DND-41 (cell line): ENCODE measurements around the gene JCAD.

Source experiments
- EZH2 ChIP-seq: IDR thresholded peaks from 3 replicates; pipeline ENCODE4 v1.6.1; 2012; ENCODE audit warnings: borderline replicate concordance, low read depth, mild to moderate bottlenecking, moderate library complexity, low read length, inconsistent platforms; ENCODE audit not compliant: severe bottlenecking
- TF ChIP-seq, protein P1 (sequence below): IDR thresholded peaks from 2 replicates; pipeline ENCODE4 v1.5.1; 2012; ENCODE audit warnings: borderline replicate concordance, low read length, moderate library complexity, mild to moderate bottlenecking; ENCODE audit not compliant: poor library complexity, severe bottlenecking; ENCODE audit errors: extremely low read depth

- TF ChIP-seq, protein P1, sequence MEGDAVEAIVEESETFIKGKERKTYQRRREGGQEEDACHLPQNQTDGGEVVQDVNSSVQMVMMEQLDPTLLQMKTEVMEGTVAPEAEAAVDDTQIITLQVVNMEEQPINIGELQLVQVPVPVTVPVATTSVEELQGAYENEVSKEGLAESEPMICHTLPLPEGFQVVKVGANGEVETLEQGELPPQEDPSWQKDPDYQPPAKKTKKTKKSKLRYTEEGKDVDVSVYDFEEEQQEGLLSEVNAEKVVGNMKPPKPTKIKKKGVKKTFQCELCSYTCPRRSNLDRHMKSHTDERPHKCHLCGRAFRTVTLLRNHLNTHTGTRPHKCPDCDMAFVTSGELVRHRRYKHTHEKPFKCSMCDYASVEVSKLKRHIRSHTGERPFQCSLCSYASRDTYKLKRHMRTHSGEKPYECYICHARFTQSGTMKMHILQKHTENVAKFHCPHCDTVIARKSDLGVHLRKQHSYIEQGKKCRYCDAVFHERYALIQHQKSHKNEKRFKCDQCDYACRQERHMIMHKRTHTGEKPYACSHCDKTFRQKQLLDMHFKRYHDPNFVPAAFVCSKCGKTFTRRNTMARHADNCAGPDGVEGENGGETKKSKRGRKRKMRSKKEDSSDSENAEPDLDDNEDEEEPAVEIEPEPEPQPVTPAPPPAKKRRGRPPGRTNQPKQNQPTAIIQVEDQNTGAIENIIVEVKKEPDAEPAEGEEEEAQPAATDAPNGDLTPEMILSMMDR = no peak
- TF ChIP-seq EZH2 = no peak
Measured at GRCh38 chr10:29992914-29993313, 66.5 kb downstream of the JCAD start.
